GM13976 (cell line): Measurements from ENCODE around the gene SELE.

Experiments used
- DNase-seq: peaks from one replicate; pipeline ENCODE4 v3.0.0; 2012; ENCODE audit warnings: low spot score
- CTCF ChIP-seq: IDR thresholded peaks from 2 replicates; pipeline ENCODE4 v1.5.1; 2012; ENCODE audit warnings: borderline replicate concordance, mild to moderate bottlenecking; ENCODE audit not compliant: insufficient read depth; ENCODE audit errors: extremely low read depth, missing control alignments, control extremely low read depth
- in situ Hi-C: fragments of 300-500 bp; cut with MboI; formaldehyde crosslinking; loops from one replicate; pipeline ENCODE4 v1.12.0; 2022; ENCODE audit warnings: low sequenced_read_pairs, mixed read lengths, inconsistent platforms; ENCODE audit not compliant: unreplicated experiment

SELE gene

GRCh38 chr1:169765580-169766331 is 31.9 kb upstream of the SELE start:
- TF ChIP-seq CTCF, result no peak
- in situ Hi-C loops, result no loop called here
- DNase-seq, result no peak

- in situ Hi-C loops, result no loop called here
- TF ChIP-seq CTCF, result no peak
Measured at GRCh38 chr1:169764919-169765318, 31.0 kb upstream of the SELE start.

GRCh38 chr1:169762699-169763098 is 28.8 kb upstream of the SELE start:
- in situ Hi-C loops, result no loop called here
- TF ChIP-seq CTCF, result no peak
- no peak for DNase-seq

More at GRCh38 chr1:169764919-169765318, 31.0 kb upstream of the SELE start:
- no peak for DNase-seq

GRCh38 chr1:169759038-169759437 is 25.2 kb upstream of the SELE start:
- DNase-seq, result no peak
- no peak for TF ChIP-seq CTCF
- in situ Hi-C loops, result no loop called here

DNA sequence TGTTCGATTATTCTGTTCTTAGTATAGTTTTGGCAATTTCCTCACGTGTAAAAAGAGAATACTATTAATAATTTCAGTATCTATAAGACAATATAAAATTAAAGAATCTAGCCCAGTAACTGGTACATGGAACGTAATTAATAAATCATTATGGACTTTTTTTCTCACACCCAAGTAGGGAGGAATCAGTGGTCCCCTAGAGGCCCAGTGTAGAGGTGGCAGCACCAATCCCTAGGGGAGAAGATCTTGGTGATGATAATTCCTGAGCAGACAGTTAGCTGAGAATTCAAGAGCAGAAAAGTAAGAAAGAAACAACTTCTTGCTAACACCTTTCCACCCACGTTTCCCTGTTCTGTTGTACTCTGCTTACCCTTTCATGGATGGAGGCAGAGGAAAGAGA is 19.7 kb upstream of the SELE start:
- DNase-seq, result no peak
- in situ Hi-C loops, result no loop called here
- TF ChIP-seq CTCF, result no peak

- DNase-seq, result no peak
- TF ChIP-seq CTCF, result no peak
- in situ Hi-C loops, result no loop called here
Measured at GRCh38 chr1:169750041-169750440, 16.2 kb upstream of the SELE start.
